ENCODE measurements around the gene IL6. TPM values are rescaled to one million over a fixed set of nuclear protein-coding genes. Genes with fewer than 3 reads are reported as not detected.

The IL6 gene
- 10 to 100 TPM in 1 of 4 donors, 1 to 10 TPM in 2, not detected in 1; 2.3 to 17.9 (median 5.1) TPM for total RNA-seq

DNA sequence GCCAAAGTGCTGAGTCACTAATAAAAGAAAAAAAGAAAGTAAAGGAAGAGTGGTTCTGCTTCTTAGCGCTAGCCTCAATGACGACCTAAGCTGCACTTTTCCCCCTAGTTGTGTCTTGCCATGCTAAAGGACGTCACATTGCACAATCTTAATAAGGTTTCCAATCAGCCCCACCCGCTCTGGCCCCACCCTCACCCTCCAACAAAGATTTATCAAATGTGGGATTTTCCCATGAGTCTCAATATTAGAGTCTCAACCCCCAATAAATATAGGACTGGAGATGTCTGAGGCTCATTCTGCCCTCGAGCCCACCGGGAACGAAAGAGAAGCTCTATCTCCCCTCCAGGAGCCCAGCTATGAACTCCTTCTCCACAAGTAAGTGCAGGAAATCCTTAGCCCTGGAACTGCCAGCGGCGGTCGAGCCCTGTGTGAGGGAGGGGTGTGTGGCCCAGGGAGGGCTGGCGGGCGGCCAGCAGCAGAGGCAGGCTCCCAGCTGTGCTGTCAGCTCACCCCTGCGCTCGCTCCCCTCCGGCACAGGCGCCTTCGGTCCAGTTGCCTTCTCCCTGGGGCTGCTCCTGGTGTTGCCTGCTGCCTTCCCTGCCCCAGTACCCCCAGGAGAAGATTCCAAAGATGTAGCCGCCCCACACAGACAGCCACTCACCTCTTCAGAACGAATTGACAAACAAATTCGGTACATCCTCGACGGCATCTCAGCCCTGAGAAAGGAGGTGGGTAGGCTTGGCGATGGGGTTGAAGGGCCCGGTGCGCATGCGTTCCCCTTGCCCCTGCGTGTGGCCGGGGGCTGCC lies at the start of gene IL6:
TSS of gene IL6 (plus strand) at position 294 of the 807 bp plus-strand sequence. CDS start at position 357, 63 bp downstream.
- TF ChIP-seq, protein P1, sequence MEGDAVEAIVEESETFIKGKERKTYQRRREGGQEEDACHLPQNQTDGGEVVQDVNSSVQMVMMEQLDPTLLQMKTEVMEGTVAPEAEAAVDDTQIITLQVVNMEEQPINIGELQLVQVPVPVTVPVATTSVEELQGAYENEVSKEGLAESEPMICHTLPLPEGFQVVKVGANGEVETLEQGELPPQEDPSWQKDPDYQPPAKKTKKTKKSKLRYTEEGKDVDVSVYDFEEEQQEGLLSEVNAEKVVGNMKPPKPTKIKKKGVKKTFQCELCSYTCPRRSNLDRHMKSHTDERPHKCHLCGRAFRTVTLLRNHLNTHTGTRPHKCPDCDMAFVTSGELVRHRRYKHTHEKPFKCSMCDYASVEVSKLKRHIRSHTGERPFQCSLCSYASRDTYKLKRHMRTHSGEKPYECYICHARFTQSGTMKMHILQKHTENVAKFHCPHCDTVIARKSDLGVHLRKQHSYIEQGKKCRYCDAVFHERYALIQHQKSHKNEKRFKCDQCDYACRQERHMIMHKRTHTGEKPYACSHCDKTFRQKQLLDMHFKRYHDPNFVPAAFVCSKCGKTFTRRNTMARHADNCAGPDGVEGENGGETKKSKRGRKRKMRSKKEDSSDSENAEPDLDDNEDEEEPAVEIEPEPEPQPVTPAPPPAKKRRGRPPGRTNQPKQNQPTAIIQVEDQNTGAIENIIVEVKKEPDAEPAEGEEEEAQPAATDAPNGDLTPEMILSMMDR (IDR thresholded peaks at IDR 0.05; ENCODE audit: low read depth) = no peak

DNA sequence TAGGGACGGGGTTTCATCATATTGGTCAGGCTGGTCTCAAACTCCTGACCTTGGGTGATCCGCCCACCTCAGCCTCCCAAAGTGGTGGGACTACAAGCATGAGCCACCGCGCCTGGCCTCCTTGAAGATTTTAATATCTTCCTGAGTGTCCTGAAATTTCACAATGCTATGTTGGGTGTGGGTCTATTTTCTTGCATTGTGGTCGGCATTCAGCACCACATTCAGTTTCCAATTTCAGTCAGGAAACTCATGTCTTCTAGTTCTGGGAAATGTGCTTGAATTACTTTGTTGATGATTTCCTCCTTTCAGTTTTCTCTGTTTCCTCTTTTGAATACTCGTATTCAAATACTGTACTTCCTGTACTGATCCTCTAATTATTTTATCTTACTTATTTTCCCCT lies 49.3 kb upstream of the IL6 start:
- TF ChIP-seq, protein P1 (IDR thresholded peaks at IDR 0.05; ENCODE audit: low read depth) = no peak

DNA sequence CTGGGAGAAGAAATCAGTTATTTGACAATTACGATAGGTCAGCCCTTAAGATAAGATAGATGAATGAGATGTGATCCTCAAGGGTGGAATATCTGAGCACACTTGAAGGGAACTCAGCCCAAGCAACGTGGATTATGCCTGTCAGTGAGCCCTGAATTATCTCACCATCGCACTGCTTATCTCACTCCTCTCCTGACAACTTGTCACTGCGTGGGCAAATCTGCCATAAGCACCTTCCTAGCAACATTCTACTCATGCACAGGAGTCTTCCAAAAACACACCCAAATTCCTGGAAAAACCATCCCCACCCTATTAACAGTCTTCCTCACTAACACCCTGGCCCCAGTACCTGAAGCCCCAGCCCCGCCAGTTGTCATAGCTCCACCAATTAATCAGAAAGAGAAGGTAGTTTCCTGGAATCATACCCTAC lies 46.5 kb upstream of the IL6 start:
- TF ChIP-seq, protein P1 (IDR thresholded peaks at IDR 0.05; ENCODE audit: low read depth) = no peak

DNA sequence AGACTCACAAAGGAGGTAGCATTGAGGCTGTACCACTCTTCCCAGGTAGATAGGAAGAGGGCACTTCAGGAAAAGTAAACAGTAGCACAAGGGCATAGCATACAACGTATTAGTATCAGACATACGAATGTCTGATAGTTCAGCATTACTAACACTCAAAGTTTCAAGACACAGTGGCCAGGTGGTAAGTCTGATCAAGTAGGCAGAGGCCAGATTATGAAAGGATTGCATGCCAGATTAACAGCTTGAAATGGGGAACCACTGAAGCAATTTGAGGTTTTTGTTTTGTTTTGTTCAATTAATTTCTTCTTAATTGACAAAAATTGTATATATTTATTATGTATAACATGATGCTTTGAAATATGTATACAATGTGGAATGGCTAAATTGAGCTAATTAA lies 45.7 kb upstream of the IL6 start:
- TF ChIP-seq, protein P1 (IDR thresholded peaks at IDR 0.05; ENCODE audit: low read depth) = no peak

DNA sequence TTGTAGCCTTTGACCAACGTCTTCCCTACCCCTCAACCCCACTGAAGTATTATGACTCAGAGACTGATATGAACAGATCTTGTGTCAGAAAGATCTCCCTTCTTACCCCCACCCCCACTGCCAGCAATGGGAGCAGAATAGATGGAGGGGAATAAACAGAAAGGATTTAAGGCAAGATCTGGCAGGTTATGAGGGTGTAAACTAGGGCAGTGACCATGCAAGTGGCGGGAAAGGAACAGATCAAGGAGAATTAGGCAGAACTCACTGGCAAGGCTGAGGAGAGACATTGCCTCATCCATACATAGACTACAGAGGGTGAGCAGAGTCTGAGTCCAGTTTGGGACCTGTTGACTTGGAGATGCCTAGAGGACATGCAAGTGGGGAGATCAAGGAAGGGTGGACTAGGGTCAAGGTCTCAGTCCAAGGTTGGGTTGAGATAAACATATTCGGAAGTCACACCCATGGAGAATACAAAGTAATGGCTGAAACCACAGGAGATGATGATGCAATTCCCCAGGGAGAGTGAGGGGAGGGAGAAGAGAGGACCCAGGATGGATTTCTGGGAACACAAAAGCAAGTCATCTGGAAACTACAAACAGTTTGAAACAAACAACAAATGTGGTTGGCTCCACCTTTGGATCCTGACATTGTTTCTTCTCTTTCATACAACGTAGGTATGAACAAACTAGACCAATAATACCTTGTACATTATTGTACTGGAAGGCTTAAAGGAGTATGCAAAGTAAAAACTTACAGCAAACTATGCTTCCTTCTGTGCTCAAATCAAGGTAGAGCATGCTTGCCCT lies 44.9 kb upstream of the IL6 start:
- TF ChIP-seq, protein P1 (IDR thresholded peaks at IDR 0.05; ENCODE audit: low read depth) = no peak

DNA sequence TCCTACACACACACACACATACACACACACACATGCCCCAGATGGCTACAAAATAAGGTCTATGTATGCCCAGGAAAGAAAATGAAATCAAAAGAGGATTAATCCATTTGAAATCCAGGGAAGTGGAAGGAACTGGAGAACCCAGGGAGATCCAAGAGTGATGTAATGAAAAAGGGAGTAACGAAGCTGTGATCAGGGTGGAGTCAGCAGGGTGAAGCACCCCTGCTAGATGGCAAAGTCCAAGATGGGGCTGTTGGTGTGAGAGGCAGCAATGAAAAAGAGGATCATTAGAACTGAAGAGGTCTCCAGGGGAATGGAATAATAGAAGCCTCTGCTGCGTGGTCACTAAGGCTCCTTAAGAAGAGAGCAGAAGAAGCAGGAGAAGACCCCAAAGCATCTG lies 43.6 kb upstream of the IL6 start:
- TF ChIP-seq, protein P1 (IDR thresholded peaks at IDR 0.05; ENCODE audit: low read depth) = no peak

DNA sequence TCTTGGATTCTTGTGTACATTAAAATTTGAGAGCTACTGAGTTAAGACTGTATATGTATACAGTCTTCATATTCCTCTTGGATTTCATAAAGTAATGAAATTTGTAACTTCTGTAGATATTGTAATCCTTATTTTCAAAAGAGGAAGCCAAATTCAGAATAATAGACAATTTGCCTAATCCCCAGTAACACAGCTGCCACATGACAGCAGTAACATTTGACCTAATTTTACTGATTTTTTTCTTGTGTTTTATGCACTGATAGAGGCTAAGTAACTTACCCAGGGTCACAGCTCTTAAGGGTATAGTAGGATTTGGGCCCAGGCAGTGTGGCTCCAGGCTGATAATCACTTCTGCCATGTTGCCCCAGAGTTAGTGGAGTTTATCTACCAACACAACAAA lies 40.4 kb upstream of the IL6 start:
- TF ChIP-seq, protein P1 (IDR thresholded peaks at IDR 0.05; ENCODE audit: low read depth) = no peak
